GM21381 (cell line): ENCODE results near the gene PCTP.

Source experiments
- ATAC-seq: cut with Tn5 transposase; IDR thresholded peaks from one replicate; pipeline ENCODE4 v1.9.1; 2021; ENCODE audit warnings: mild to moderate bottlenecking, moderate library complexity; ENCODE audit not compliant: unreplicated experiment

The PCTP gene

GRCh38 chr17:55727275-55727674 is 23.6 kb upstream of the PCTP start:
- ATAC-seq, result no peak

GRCh38 chr17:55727920-55728319 is 22.9 kb upstream of the PCTP start:
- ATAC-seq, result no peak

DNA sequence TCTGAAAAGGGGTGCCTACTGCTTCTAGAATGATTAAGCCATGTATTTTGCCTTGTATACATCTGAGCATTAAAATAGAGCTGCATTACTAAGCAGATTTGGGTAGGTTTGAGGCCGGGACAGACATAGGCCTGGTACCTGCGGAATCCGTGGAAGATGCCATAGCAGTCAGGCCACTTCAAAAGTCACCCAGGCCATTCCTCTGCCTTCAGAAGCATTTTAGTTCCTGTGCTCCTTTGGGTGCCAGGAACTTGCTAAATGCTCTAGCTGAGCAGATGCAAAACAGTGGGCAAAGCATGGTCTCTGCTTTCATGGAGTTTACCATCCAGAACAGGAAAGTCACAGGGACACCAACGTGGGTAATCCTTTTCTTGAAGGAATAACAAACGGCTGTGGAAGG is 22.5 kb upstream of the PCTP start:
- no peak for ATAC-seq

- no peak for ATAC-seq
These were observed 22.0 kb upstream of the PCTP start for GRCh38 chr17:55728833-55729232.

DNA sequence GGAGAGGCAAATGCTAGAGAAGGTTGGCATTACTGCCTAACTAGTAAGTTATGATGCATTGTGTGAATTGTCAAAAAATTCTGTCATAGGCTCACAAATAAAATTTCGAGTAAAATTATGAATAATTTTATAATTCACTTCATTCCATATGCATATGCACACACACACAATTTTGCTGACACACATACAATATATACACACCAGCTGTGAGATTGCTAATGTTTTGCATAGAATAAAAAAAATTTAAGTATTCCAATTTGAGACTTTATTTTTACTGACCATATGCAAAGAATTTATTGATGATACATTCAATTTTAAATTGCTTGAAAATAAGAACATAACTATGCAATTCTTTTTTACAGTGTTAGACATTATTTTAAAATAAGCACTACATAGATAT is 21.4 kb upstream of the PCTP start:
- ATAC-seq, result no peak

DNA sequence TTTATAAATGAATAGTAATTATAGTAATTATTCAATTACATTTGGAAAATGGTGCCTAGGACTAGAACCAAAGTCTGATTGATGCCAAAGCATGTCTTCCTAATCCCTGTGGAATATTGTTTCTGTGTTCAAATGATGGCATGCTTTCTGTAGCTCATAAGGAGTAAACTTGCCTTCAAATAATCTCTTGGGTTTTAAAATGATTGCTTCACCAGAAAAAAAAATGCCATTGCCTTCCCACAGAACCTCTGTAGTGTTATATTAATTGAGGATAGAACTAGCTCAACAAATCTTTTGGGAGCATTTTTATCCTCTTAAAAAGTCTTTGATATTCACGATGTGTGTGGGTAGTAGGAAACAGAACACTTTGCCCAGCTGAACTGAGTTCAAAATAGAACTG is 20.5 kb upstream of the PCTP start:
- no peak for ATAC-seq

DNA sequence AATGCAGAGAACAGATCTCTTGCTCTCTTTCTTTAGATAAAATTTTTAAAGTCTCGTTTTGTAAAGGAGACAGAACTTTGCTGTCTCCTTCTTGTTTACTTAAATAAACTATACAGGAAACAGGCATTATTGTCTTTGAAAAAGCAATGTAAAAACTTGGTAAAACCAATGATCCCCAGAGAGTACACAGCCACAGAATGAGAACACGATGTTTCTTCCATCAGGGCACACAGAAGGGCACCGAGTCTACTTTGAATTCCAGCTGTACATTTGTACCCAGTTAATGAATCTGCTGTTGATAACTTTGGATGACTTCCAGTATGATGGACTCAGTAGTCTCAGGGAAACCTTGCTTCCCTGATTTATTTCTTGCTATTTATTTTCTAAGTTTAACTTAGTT is 20.0 kb upstream of the PCTP start:
- ATAC-seq, result no peak

- no peak for ATAC-seq
These were observed 19.1 kb upstream of the PCTP start for GRCh38 chr17:55731586-55732250.

GRCh38 chr17:55734128-55734781 is 16.6 kb upstream of the PCTP start:
- ATAC-seq, result peak; percentile 58

DNA sequence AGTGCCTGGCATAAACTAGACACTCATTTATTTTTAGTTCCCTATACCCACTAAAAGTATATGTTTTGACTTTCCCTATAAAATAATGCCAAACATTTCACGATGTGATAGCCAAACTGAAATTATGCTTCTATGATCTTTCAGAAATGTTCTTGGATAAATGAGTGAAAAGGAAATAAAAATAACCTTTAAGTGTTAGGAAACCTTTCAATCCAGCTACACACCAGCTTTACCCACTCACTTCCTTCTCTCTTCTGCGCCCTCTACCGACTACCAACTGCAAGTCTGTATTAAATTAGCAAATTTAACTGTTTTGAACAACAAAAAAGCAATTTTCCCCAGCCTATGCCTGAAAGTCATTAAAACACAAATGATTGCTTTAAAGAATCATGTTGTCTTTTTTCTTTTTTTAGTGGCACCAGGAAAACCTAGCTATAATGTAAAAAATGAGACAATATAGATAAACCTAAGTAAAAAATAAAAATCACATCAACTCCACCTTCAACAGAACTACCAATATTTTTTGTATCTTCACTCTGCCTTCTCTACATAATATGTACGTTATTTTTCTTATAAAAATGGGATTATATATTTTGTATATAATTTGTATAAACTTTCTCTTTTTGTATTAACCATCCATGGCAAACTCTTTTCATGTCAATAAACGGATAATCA is 15.0 kb upstream of the PCTP start:
- no peak for ATAC-seq

GRCh38 chr17:55737976-55738501 is 12.8 kb upstream of the PCTP start:
- no peak for ATAC-seq

DNA sequence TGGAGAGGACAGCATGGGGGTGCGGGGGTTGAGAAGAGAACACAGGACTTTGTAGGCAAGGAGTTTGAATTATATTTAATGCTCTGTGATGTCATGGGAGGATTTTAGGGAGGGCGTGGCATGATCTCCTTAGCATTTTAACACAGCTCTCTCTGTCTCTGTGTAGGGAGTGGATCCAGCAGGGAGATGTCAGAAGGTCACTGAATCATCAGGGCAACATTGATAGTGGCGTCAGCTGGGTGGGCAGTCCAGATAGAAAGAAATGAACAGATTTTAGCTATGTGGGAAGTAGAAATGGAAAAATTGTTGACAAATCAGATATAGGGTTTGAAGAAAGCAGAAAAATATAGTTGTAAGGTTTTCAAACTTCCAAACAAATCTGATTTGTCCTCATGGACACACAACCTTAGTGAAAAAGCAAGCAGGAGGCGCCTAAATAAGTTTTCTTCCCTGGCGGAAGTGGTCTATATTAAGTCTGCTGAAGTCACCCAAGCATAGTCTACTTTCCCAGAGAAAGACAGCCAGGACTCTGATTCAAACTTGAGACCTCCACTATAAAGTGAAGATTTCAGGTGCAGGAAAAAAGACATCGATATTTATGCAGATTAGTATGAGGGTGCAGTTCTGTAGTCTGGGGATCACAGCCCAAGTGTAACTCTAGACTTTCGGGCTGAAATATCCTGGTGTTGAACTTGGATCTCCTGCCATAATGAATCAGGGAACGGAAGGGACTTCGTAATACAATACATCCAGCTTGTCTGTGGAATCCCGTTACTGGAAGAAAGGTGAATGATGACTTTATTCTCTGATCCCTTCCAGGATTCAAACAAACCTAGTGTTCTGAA is 10.1 kb upstream of the PCTP start:
- ATAC-seq, result no peak

GRCh38 chr17:55741356-55741700 is 9.5 kb upstream of the PCTP start:
- ATAC-seq, result no peak

DNA sequence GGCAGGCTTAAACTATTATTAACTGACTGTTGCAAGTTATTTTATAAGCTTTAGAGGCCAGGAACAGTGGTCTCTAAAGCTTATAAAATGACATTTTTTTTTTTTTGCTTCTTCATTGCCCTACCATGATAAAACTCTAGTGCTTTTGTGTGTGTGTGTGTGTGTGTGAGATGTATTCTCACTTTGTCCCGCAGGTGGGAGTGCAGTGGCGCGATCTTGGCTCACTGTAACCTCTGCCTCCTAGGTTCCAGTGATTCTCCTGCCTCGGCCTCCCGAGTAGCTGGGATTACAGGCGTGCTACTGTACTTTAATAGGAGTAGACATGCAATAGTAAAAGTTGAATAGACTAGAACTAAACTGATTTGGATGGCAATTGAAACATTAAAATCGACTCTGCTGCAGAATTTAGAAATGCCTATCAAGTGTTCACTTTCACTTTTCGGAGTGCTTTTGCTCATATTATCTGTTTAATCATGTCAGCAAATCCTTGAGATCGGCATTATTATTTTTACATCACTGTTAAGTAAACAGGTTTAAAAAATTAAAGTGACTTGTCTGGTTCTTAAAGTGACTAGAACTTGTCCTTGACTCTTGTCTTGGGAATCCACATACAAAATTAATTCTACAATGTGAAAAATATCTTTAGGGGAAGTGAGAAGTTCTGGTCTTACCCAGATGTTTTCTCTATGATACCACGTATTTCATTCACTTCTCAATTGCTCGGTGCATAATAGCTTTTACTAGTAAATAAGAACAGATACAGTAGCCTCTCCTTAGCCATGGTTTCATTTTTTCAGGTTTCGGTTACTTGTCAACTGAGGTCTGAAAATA is 8.4 kb upstream of the PCTP start:
- peak; percentile 84 for ATAC-seq

- peak; percentile 35 for ATAC-seq
These were observed 7.7 kb upstream of the PCTP start for GRCh38 chr17:55743103-55743679.

- ATAC-seq, result no peak
These were observed 5.6 kb upstream of the PCTP start for GRCh38 chr17:55745258-55745657.

DNA sequence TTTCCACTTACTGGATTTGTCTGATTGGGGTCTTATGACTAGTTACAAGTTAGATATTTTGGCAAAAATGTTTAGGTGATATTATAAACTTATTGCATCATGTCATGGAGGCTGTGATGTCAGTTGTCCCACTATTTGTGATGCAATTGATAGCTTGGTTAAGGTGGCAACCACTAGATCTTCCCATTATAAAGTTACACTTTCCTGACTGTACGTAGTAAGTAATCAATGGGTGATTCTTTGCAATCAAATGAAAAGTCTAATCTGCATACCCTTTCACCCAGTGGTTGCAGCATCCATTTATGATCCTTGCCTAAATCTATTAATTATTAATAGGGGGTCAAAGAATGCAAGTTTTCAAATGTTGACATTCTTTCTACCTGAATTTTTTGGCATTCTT is 4.4 kb upstream of the PCTP start:
- ATAC-seq, result no peak

DNA sequence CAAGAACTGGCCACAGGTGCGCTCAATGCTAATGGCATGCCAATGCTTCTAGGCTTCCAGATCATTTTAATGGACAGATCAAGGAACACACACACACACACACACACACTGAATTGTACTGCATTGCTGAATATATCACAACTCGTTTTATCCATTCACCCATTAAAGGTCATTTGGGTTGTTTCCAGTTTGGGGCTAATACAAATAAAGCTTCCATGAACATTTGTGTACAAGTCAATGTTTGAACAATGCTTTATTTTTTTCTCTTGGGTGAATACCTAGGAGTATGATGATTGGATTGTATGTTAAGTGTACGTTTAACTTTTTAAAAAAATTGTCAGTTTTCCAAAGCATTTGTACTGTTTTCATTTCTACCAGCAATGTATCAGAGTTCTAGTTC is 3.6 kb upstream of the PCTP start:
- ATAC-seq, result no peak

GRCh38 chr17:55748841-55749240 is 2.0 kb upstream of the PCTP start:
- ATAC-seq, result no peak

GRCh38 chr17:55749985-55750384 is 866 bp upstream of the PCTP start:
- no peak for ATAC-seq
